Measurements from ENCODE around the gene NTSR2.

Gene NTSR2

DNA sequence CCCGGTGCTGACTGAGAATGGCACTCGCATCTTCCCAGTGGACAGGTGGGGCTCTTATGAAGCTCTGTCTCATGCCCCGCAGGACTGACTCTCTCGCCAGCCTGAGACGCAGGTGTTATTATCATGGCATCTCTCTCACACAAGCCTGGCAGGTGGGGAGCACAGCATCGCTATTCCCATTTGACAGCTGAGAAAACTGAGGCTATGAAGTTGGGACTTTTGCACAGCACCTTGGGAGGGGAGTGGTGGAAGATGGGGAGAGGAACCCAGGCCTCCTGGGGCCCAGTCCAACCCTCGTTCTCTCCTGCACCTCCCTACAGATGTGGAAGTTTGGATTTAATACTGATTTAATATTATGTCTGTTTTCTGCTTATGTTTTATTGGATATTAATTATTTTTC, 9.0 kb upstream of the NTSR2 start:
- H3K9ac ChIP-seq = no peak overlapping the region
- H3K4me3 ChIP-seq (ENCODE audit: low read depth, low read length) = no peak overlapping the region
- no peaks in the 10 kb centered on the region for H3K79me2 ChIP-seq
- TF ChIP-seq, protein P1, sequence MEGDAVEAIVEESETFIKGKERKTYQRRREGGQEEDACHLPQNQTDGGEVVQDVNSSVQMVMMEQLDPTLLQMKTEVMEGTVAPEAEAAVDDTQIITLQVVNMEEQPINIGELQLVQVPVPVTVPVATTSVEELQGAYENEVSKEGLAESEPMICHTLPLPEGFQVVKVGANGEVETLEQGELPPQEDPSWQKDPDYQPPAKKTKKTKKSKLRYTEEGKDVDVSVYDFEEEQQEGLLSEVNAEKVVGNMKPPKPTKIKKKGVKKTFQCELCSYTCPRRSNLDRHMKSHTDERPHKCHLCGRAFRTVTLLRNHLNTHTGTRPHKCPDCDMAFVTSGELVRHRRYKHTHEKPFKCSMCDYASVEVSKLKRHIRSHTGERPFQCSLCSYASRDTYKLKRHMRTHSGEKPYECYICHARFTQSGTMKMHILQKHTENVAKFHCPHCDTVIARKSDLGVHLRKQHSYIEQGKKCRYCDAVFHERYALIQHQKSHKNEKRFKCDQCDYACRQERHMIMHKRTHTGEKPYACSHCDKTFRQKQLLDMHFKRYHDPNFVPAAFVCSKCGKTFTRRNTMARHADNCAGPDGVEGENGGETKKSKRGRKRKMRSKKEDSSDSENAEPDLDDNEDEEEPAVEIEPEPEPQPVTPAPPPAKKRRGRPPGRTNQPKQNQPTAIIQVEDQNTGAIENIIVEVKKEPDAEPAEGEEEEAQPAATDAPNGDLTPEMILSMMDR (IDR thresholded peaks at IDR 0.05) = no peak
- no peaks in the 10 kb centered on the region for H3K9me3 ChIP-seq (ENCODE audit: control insufficient read depth, low read length)
- H3K36me3 ChIP-seq (ENCODE audit: control insufficient read depth, insufficient read depth, low read length) = no peaks in the 10 kb centered on the region
- no peak overlapping the region for H3K27ac ChIP-seq
- no peak overlapping the region for H2AFZ ChIP-seq
- no peaks in the 10 kb centered on the region for H3K27me3 ChIP-seq (ENCODE audit: control insufficient read depth, insufficient read depth, low read length)
- no peaks in the 10 kb centered on the region for H3K4me1 ChIP-seq
- no peak overlapping the region for H3K4me2 ChIP-seq (ENCODE audit: low read length)

DNA sequence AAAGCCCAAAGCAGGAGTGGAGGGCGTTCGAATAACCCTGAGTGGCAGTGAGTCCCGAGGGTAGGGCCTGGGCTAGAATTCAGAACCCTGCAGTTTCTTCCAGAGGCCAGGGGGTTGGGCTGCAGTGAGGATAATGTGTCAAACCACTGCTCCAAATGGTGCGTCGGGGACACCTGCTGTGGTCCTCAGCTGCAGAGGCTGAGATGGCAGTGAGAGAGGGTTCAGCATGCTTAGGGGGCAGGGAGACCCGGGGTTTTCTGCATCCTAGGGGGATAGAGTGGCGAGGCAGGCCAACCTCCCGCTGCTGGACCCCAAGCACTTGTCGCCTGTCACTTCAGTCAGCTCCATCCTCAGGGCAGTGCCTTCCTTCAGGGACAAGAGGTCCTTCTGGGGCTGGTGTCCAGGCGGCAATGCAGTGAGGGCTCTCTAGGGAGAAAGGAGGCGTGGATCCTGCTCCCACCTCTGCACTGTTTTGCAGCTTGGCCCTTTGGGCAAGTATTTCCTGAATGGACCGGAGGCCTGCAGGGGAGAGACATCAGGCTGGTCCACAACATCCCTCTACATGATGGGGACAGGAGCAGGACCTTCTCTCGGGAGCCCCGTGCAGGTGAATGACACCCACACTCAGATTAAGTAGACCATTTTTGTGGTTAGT, 8.4 kb upstream of the NTSR2 start:
- H3K9me3 ChIP-seq (ENCODE audit: control insufficient read depth, low read length) = no peaks in the 10 kb centered on the region
- no peaks in the 10 kb centered on the region for H3K79me2 ChIP-seq
- H3K4me3 ChIP-seq (ENCODE audit: low read depth, low read length) = no peak overlapping the region
- no peak overlapping the region for H2AFZ ChIP-seq
- no peak overlapping the region for H3K9ac ChIP-seq
- no peak overlapping the region for H3K27ac ChIP-seq
- no peak overlapping the region for H3K4me2 ChIP-seq (ENCODE audit: low read length)
- H3K4me1 ChIP-seq = no peaks in the 10 kb centered on the region
- H3K36me3 ChIP-seq (ENCODE audit: control insufficient read depth, insufficient read depth, low read length) = no peaks in the 10 kb centered on the region
- H3K27me3 ChIP-seq (ENCODE audit: control insufficient read depth, insufficient read depth, low read length) = no peaks in the 10 kb centered on the region
- TF ChIP-seq, protein P1 (IDR thresholded peaks at IDR 0.05) = no peak

DNA sequence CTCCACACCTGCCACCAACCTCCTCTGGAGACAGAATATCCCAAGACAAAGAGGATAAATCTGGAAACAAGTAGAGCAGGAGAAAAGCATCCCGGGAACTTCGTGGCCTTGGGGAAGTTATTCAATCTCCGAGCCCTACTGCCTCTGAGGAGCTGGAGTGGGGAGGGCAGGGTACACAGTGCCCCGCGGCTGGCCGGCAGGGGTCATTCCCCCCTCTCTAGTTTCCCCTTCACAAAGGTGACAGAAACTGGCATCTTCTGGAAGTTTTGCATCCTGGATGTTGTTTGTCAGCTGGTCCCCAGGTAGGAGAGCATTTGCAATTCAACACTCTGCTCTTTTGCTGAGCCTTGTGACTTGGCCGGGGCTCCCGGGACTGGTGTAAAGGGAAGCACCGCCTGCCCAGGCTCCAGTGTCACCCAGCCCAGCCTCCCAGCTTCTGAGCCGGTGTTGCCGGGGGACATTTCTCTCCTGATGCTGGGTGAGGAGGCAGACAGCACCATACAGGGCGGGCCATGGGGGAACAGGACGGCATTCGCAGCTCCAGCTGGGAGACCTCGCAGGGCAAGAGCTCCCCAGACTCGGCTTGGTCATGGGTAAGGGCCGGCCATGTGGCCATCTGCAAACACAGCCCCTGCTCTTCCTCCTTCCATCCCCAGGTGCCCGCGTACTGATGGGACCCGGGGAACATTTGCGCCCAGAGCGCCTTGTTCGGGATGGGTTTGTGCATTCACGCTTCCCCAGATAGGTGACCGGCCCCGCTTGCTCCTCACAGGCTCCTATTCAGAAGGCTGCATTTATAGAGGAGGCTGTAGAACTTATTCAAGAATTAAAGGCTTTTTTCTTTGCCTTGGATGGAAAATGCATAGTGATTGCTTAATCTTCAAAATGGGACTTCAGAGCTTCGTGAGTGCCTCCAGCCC, 7.4 kb upstream of the NTSR2 start:
- Histone ChIP-seq H3K9ac (no peak overlapping the region), H3K27ac (no peak overlapping the region), H3K4me3 (ENCODE audit: low read depth, low read length) (no peak overlapping the region), H3K4me2 (ENCODE audit: low read length) (no peak overlapping the region), H3K9me3 (ENCODE audit: control insufficient read depth, low read length) (no peaks in the 10 kb centered on the region), H3K27me3 (ENCODE audit: control insufficient read depth, insufficient read depth, low read length) (no peaks in the 10 kb centered on the region), H3K36me3 (ENCODE audit: control insufficient read depth, insufficient read depth, low read length) (no peaks in the 10 kb centered on the region), H3K4me1 (no peaks in the 10 kb centered on the region), H3K79me2 (no peaks in the 10 kb centered on the region), H2AFZ (no peak overlapping the region)
- TF ChIP-seq, protein P1 (IDR thresholded peaks at IDR 0.05) = no peak

DNA sequence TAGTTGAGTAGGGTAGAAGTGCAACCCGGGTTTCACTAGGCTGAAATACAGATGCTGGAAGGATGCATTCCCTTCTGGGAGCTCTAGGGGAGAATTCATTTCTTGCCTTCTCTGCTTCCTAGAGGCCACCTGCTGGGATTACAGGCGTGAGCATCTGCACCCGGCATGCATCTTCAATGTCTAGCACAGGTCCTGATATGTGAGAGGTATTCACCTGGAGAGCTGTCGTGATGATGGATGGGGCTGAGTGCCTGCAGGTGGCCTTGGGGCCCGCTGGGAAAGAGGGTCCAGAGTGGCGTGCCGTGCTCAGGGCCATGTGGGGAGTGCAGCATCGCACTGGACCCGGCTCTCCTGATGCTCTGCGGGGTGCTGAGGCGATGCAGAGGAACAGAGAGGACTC, 6.6 kb upstream of the NTSR2 start:
- Histone ChIP-seq H3K27me3 (ENCODE audit: control insufficient read depth, insufficient read depth, low read length) (no peaks in the 10 kb centered on the region), H3K9me3 (ENCODE audit: control insufficient read depth, low read length) (no peaks in the 10 kb centered on the region), H3K4me1 (no peaks in the 10 kb centered on the region), H3K9ac (no peak overlapping the region), H3K36me3 (ENCODE audit: control insufficient read depth, insufficient read depth, low read length) (no peaks in the 10 kb centered on the region), H3K79me2 (no peaks in the 10 kb centered on the region), H3K4me3 (ENCODE audit: low read depth, low read length) (no peak overlapping the region), H3K4me2 (ENCODE audit: low read length) (no peak overlapping the region), H3K27ac (no peak overlapping the region), H2AFZ (no peak overlapping the region)
- TF ChIP-seq, protein P1 (IDR thresholded peaks at IDR 0.05) = no peak
